ENCODE results near the gene HMGCR. TPM values are rescaled to one million over a fixed set of nuclear protein-coding genes. Genes with fewer than 3 reads are reported as not detected.

The HMGCR gene
- total RNA-seq, 2 experiments from 2014 or later = 42.6 to 124 TPM

- BruUV-seq (replicated peaks) = no TSS peak
- POLR2A ChIA-PET = no interaction called here
Observed at GRCh38 chr5:75320371-75320770, 16.6 kb upstream of the HMGCR start.

GRCh38 chr5:75322066-75322465 is 15.0 kb upstream of the HMGCR start:
- Histone ChIP-seq H2AFZ (ENCODE audit: low read length) (no peak overlapping the region), H3K4me3 (ENCODE audit: low read depth, low read length, poor library complexity, severe bottlenecking) (no peak overlapping the region), H3K27ac (ENCODE audit: low read depth, low read length, poor library complexity, severe bottlenecking) (no peak overlapping the region), H3K4me1 (ENCODE audit: insufficient read depth, low read length, poor library complexity, severe bottlenecking) (no peaks in the 10 kb centered on the region), H3K36me3 (ENCODE audit: insufficient read depth, low read length) (no peaks in the 10 kb centered on the region), H3K4me2 (ENCODE audit: low read length) (no peak overlapping the region), H4K20me1 (ENCODE audit: insufficient read depth, low read length) (no peaks in the 10 kb centered on the region), H3K9me2 (ENCODE audit: insufficient read depth, low read length) (no peaks in the 10 kb centered on the region), H3K9me3 (ENCODE audit: low read length) (no peaks in the 10 kb centered on the region), H3K79me2 (ENCODE audit: insufficient read depth, low read depth, low read length) (no peaks in the 10 kb centered on the region)
- BruUV-seq (replicated peaks) = no TSS peak
- TF ChIP-seq EZH2phosphoT487 (IDR thresholded peaks at IDR 0.05; ENCODE audit: borderline replicate concordance, low read depth, low read length) (no peak), CTCF (conservative IDR thresholded peaks at IDR 0.05; ENCODE audit: low read length) (no peak)
- ChIA-PET POLR2A (interaction anchor here (0.7 kb wide), 1 partner anchor 254 kb away, joined by 6 read pairs; no protein-coding TSS in a partner anchor), CTCF (ENCODE audit: unreplicated experiment) (no interaction called here)
- intact Hi-C loops (cut with micrococcal nuclease; ENCODE audit: unreplicated experiment) = no loop called here
- no peak for DNase-seq (ENCODE audit: low spot score)

More at GRCh38 chr5:75320371-75320770, 16.6 kb upstream of the HMGCR start:
- no peak overlapping the region for H3K27ac ChIP-seq (ENCODE audit: low read depth, low read length, poor library complexity, severe bottlenecking)
- H3K79me2 ChIP-seq (ENCODE audit: insufficient read depth, low read depth, low read length) = no peaks in the 10 kb centered on the region
- H3K9me2 ChIP-seq (ENCODE audit: insufficient read depth, low read length) = no peaks in the 10 kb centered on the region
- DNase-seq (ENCODE audit: low spot score) = no peak
- CTCF ChIA-PET (ENCODE audit: unreplicated experiment) = no interaction called here
- no peaks in the 10 kb centered on the region for H3K36me3 ChIP-seq (ENCODE audit: insufficient read depth, low read length)
- intact Hi-C loops (cut with micrococcal nuclease; ENCODE audit: unreplicated experiment) = no loop called here
- TF ChIP-seq EZH2phosphoT487 (IDR thresholded peaks at IDR 0.05; ENCODE audit: borderline replicate concordance, low read depth, low read length) (no peak), CTCF (conservative IDR thresholded peaks at IDR 0.05; ENCODE audit: low read length) (no peak)
- H2AFZ ChIP-seq (ENCODE audit: low read length) = no peak overlapping the region
- H3K4me1 ChIP-seq (ENCODE audit: insufficient read depth, low read length, poor library complexity, severe bottlenecking) = no peaks in the 10 kb centered on the region
- no peaks in the 10 kb centered on the region for H3K9me3 ChIP-seq (ENCODE audit: low read length)
- no peaks in the 10 kb centered on the region for H4K20me1 ChIP-seq (ENCODE audit: insufficient read depth, low read length)
- H3K4me2 ChIP-seq (ENCODE audit: low read length) = no peak overlapping the region
- no peak overlapping the region for H3K4me3 ChIP-seq (ENCODE audit: low read depth, low read length, poor library complexity, severe bottlenecking)

- H3K9me3 ChIP-seq (ENCODE audit: low read length) = no peaks in the 10 kb centered on the region
- H3K36me3 ChIP-seq (ENCODE audit: insufficient read depth, low read length) = no peaks in the 10 kb centered on the region
- intact Hi-C loops (cut with micrococcal nuclease; ENCODE audit: unreplicated experiment) = no loop called here
- ChIA-PET POLR2A (no interaction called here), CTCF (ENCODE audit: unreplicated experiment) (no interaction called here)
- H3K9me2 ChIP-seq (ENCODE audit: insufficient read depth, low read length) = no peaks in the 10 kb centered on the region
- H4K20me1 ChIP-seq (ENCODE audit: insufficient read depth, low read length) = no peaks in the 10 kb centered on the region
- no peaks in the 10 kb centered on the region for H3K4me1 ChIP-seq (ENCODE audit: insufficient read depth, low read length, poor library complexity, severe bottlenecking)
- no peak for DNase-seq (ENCODE audit: low spot score)
- no peaks in the 10 kb centered on the region for H3K79me2 ChIP-seq (ENCODE audit: insufficient read depth, low read depth, low read length)
- no peak overlapping the region for H3K4me3 ChIP-seq (ENCODE audit: low read depth, low read length, poor library complexity, severe bottlenecking)
- H2AFZ ChIP-seq (ENCODE audit: low read length) = no peak overlapping the region
- no peak overlapping the region for H3K27ac ChIP-seq (ENCODE audit: low read depth, low read length, poor library complexity, severe bottlenecking)
- no peak for TF ChIP-seq CTCF (conservative IDR thresholded peaks at IDR 0.05; ENCODE audit: low read length)
- no peak for TF ChIP-seq EZH2phosphoT487 (IDR thresholded peaks at IDR 0.05; ENCODE audit: borderline replicate concordance, low read depth, low read length)
- H3K4me2 ChIP-seq (ENCODE audit: low read length) = no peak overlapping the region
- no TSS peak for BruUV-seq (replicated peaks)
Observed at GRCh38 chr5:75324791-75325190, 12.2 kb upstream of the HMGCR start.
